Sigmoid colon (tissue), 7 donors: ENCODE results near the gene HMX1. TPM values are rescaled to one million over a fixed set of nuclear protein-coding genes. Genes with fewer than 3 reads are reported as not detected.

Experiments used
- DNase-seq: peaks from one replicate; pipeline ENCODE4 v3.0.0-alpha.2; 2019
- H3K27ac ChIP-seq, 4 donors: fragments of 200-600 bp; sonication (generic); one replicate each; pipeline ENCODE4 v1.5.1; 2016 to 2019; ENCODE audit warnings: mild to moderate bottlenecking in 1 of 4
- H3K27me3 ChIP-seq, 3 donors: fragments of 200-600 bp; sonication (generic); one replicate each; pipeline ENCODE4 v1.5.1; 2019; ENCODE audit warnings: mild to moderate bottlenecking in 1 of 3
- H3K36me3 ChIP-seq, 4 donors: fragments of 200-600 bp; sonication (generic); one replicate each; pipeline ENCODE4 v1.5.1; 2016 to 2019
- H3K4me1 ChIP-seq, 4 donors: fragments of 200-600 bp; sonication (generic); one replicate each; pipeline ENCODE4 v1.5.1; 2017 to 2019
- H3K4me3 ChIP-seq, 4 donors: fragments of 200-600 bp; sonication (generic); one replicate each; pipeline ENCODE4 v1.5.1; 2017 to 2019; ENCODE audit warnings: mild to moderate bottlenecking in 2 of 4, moderate library complexity in 1 of 4
- H3K9me3 ChIP-seq, 4 donors: fragments of 200-600 bp in 3 of 4; sonication (generic) in 3 of 4; one replicate each; pipeline versions ENCODE4 v1.5.1 to v1.6.1; 2013 to 2019
- EP300 ChIP-seq, 4 donors: sonication (generic); formaldehyde crosslinking; IDR thresholded peaks; one replicate each; pipeline ENCODE4 v1.6.1; 2017; ENCODE audit warnings: antibody characterized with exemption in 4 of 4
- POLR2A ChIP-seq, 2 donors: fragments of 450-650 bp; IDR thresholded peaks; one replicate each; pipeline ENCODE4 v1.6.1; 2016; ENCODE audit warnings: antibody characterized with exemption in 2 of 2, mild to moderate bottlenecking in 2 of 2, moderate library complexity in 2 of 2
- POLR2AphosphoS5 ChIP-seq, 4 donors: sonication (generic); formaldehyde crosslinking; IDR thresholded peaks; one replicate each; pipeline ENCODE4 v1.6.1; 2017; ENCODE audit warnings: antibody characterized with exemption in 4 of 4
- WGBS, 2 donors: extraction: QIAGEN DNeasy Blood & Tissue Kit; methylation state at CpG; one replicate each; pipeline ENCODE4 v1.1.7; 2013; 5-methylcytosine and 5-hydroxymethylcytosine counted together
- intact Hi-C: fragments of 100-400 bp; cut with DNase I; formaldehyde crosslinking; loops from one replicate; pipeline ENCODE4 v1.15.1; 2023
- polyA plus RNA-seq, 3 donors: library from polyadenylated mRNA; stranded (reverse); fragments of 200-250 nt; gene quantifications; one replicate each; pipeline ENCODE4 v1.2.3, GENCODE V29; 2013
- total RNA-seq, 4 donors: library from RNA; depleted of rRNA; stranded (reverse); fragments of >200 nt; gene quantifications; one replicate each; pipeline ENCODE4 v1.1.0, GENCODE V29; 2016
- TF ChIP-seq, protein P1 (sequence below), 4 experiments: fragments of 450-650 bp in 3 of 4; fragments of 200-600 bp in 1 of 4; IDR thresholded peaks; one replicate each; pipeline ENCODE4 v1.5.1; 2016 to 2019; ENCODE audit warnings: antibody characterized with exemption in 4 of 4, mild to moderate bottlenecking in 3 of 4, moderate library complexity in 2 of 4
- donor health status: healthy with polysubstance abuse.
- donor health status: Bipolar disorder and iron deficiency.
- donor health status: healthy.

The HMX1 gene
- total and polyA plus RNA-seq, 7 donors, result 1.1 to 1.7 TPM; not detected in 5

DNA sequence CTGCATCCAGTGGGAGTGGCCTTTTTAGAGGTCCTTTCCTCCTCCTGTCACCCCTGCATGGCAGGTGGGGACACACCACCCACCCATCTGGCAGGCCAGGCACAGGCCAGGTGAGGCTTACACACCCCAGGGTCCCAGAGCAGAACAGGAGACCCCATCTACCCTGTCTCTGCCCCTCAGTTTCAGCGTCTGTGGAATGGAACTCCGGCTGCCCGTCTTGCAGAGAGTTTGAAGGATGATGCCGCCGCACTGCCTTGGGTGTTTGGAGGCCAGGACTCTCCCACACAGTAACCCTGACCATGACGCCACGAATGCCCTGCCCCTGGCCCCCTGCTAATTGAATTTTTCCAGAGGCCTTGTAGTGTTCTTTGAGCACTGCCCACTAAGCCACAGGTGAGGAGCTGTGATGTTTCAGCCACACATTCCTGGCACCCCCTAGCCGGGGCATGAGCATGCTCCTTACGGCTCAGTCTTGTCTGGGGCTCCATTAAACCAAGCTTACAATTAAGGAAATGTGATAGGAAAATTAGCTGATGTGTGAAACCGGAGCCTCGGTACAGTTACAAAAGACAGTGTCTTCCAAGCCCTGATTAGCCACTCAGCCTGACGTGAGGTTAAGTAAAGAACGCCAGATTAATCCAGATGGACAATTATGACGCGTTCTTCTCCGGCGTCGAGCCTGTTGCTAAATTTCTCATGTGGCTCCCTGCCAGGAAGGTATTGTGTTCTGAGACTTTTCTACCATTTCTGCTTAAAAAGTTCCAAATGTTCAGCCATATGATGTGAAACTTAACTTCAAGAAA is 39.3 kb downstream of the HMX1 start:
- intact Hi-C loops, result no loop called here
- 78 to 79% methylated on average over 18 of the region's 18 CpGs for WGBS, 2 donors
- Histone ChIP-seq H3K36me3 (no peaks in the 10 kb centered on the region), H3K9me3 (no peaks in the 10 kb centered on the region), H3K27me3 (peaks cover 0 to 7% (median 0%) of the 10 kb centered on the region in 3 donors), H3K27ac (no peak overlapping the region), H3K4me1 (no peaks in the 10 kb centered on the region), H3K4me3 (no peak overlapping the region)
- DNase-seq, result peak; percentile 40
- no peak for TF ChIP-seq EP300 (IDR thresholded peaks at IDR 0.05)
- TF ChIP-seq, protein P1, sequence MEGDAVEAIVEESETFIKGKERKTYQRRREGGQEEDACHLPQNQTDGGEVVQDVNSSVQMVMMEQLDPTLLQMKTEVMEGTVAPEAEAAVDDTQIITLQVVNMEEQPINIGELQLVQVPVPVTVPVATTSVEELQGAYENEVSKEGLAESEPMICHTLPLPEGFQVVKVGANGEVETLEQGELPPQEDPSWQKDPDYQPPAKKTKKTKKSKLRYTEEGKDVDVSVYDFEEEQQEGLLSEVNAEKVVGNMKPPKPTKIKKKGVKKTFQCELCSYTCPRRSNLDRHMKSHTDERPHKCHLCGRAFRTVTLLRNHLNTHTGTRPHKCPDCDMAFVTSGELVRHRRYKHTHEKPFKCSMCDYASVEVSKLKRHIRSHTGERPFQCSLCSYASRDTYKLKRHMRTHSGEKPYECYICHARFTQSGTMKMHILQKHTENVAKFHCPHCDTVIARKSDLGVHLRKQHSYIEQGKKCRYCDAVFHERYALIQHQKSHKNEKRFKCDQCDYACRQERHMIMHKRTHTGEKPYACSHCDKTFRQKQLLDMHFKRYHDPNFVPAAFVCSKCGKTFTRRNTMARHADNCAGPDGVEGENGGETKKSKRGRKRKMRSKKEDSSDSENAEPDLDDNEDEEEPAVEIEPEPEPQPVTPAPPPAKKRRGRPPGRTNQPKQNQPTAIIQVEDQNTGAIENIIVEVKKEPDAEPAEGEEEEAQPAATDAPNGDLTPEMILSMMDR (IDR thresholded peaks at IDR 0.05), result no peak
- TF ChIP-seq POLR2A (IDR thresholded peaks at IDR 0.05), result no peak
- no peak for TF ChIP-seq POLR2AphosphoS5 (IDR thresholded peaks at IDR 0.05)

DNA sequence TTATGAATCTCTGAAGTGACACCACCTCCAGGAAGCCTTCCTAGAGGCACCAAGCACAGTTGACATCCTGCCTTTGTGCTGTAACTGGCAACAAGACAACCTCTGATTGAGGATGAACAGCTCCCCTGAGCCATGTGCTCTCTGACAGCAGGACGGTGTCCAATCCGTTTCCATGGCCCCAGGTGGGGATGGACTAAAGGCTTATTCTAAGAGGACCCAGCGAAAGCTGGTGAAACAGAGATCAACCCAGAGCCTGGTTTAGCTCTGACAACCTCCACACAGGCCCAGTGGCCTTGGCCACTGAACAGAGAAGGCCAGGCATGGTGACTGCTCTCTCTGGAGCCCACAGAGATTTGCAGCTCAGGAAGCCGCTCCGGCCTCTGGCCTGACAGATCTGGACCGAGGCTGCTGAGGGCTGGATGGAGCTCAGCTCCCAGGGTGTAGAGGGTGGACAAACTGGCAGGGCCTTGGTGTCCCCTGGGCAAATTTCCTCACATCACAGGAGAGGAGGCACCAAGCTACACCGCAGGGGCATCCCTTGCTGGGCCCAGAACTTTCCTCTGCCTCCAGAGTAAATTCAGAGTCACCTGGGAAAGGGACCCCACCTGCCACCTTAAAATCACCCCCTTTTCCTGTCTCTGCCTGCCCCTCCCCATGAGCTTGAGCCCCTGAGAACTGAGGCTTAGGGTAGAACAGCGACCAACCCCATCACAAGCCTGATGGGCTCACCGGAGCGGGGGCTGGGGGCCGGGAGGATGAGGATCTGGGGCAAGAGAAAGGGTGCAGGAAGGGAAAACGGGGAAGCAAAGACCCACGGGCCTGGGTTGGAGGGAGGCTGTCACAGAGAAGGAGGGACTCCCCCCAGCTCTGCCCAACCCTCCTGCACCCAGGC is 40.2 kb downstream of the HMX1 start:
- Histone ChIP-seq H3K4me1 (no peaks in the 10 kb centered on the region), H3K4me3 (no peak overlapping the region), H3K36me3 (no peaks in the 10 kb centered on the region), H3K27me3 (peaks cover 0 to 7% (median 0%) of the 10 kb centered on the region in 3 donors), H3K9me3 (no peaks in the 10 kb centered on the region), H3K27ac (no peak overlapping the region)
- WGBS, 2 donors, result 82 to 85% methylated on average over 13 of the region's 13 CpGs
- TF ChIP-seq POLR2A (IDR thresholded peaks at IDR 0.05) (no peak), POLR2AphosphoS5 (IDR thresholded peaks at IDR 0.05) (no peak), EP300 (IDR thresholded peaks at IDR 0.05) (no peak)
- TF ChIP-seq, protein P1 (IDR thresholded peaks at IDR 0.05), result no peak
- DNase-seq, result peak; percentile 45
- intact Hi-C loops, result no loop called here

DNA sequence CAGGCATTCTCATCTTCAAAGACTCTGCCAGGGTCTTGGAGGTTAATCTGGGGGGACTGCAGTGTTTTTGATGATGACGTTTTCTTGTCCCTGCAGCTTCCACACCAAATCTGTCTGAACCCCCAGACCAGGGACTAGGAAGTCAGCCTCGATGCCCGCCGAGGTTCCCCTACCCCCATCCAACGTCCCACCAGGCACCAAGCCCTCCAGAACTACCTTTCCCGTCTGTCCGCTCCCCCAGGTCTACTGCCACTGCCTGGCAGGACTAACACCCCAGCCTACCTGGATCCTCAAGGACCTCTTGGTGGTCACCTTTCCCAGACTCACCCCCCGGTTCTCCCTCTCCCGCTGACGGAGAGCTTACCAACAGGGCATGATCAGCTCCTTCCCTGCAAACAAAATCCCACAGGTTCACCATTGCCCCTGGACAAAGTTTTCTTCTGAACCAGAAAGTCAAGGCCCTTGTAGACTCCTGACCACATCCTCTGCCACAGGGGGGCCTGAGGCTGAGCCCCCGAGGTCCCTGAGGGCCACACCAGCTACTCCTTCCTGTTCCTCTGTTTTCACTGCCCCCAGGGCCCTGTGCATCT is 40.9 kb downstream of the HMX1 start:
- H3K4me1 ChIP-seq, result no peaks in the 10 kb centered on the region
- TF ChIP-seq EP300 (IDR thresholded peaks at IDR 0.05) (no peak), POLR2AphosphoS5 (IDR thresholded peaks at IDR 0.05) (no peak), POLR2A (IDR thresholded peaks at IDR 0.05) (no peak)
- TF ChIP-seq, protein P1 (IDR thresholded peaks at IDR 0.05), result no peak
- H3K36me3 ChIP-seq, result no peaks in the 10 kb centered on the region
- DNase-seq, result peak; percentile 34
- H3K27me3 ChIP-seq, result peaks cover 0 to under 1% (median 0%) of the 10 kb centered on the region in 3 donors
- H3K4me3 ChIP-seq, result no peak overlapping the region
- WGBS, 2 donors, result 78 to 83% methylated on average over 11 of the region's 11 CpGs
- no peaks in the 10 kb centered on the region for H3K9me3 ChIP-seq
- no peak overlapping the region for H3K27ac ChIP-seq
- intact Hi-C loops, result no loop called here

DNA sequence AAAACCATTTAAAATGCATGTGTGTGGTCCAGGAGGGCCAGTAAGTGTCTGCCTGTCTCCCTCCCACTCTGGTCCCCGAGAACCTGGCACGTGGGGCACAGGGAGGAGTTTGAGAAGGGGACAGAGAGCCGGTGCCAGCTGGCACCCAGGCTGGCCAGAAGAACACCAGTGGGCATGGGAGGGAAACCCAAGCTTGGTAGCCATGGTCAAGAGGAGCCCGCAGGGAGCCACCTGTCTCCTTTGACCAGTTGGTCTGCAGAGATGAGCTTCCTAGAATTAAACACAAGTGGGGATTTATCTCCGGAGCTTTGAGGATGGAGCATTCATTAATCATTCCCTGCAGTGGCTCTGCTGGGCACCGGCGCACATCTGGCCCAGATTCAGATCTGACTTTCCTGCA is 41.6 kb downstream of the HMX1 start:
- H3K27me3 ChIP-seq, result no peaks in the 10 kb centered on the region
- WGBS, 2 donors, result 65 to 75% methylated on average over 7 of the region's 7 CpGs

More for the DNA sequence above, 41.6 kb downstream of the HMX1 start:
- TF ChIP-seq POLR2AphosphoS5 (IDR thresholded peaks at IDR 0.05) (no peak), POLR2A (IDR thresholded peaks at IDR 0.05) (no peak), EP300 (IDR thresholded peaks at IDR 0.05) (no peak)
- TF ChIP-seq, protein P1 (IDR thresholded peaks at IDR 0.05), result no peak
- DNase-seq, result peak; percentile 20
- Histone ChIP-seq H3K4me1 (no peaks in the 10 kb centered on the region), H3K36me3 (no peaks in the 10 kb centered on the region), H3K4me3 (no peak overlapping the region), H3K27ac (no peak overlapping the region), H3K9me3 (peaks cover 0 to under 1% (median 0%) of the 10 kb centered on the region in 4 donors)
- intact Hi-C loops, result no loop called here
